MM.1S (cell line): ENCODE measurements around the gene OAF.

Experiments
- DNase-seq: peaks from one replicate; pipeline ENCODE4 v3.0.0-alpha.2; 2015
- H2AFZ ChIP-seq: fragments of 300-600 bp; sonication (generic); 2 replicates; pipeline ENCODE4 v1.6.0; 2016; ENCODE audit warnings: antibody characterized with exemption, low read length
- H3F3A ChIP-seq: fragments of 300-600 bp; sonication (generic); 2 replicates; pipeline ENCODE4 v1.6.1; 2016; ENCODE audit warnings: mild to moderate bottlenecking, antibody characterized with exemption, low read length, moderate library complexity, mixed read lengths; ENCODE audit not compliant: insufficient read depth
- H3K27ac ChIP-seq: fragments of 300-600 bp; sonication (generic); 2 replicates; pipeline ENCODE4 v1.5.1; 2016; ENCODE audit warnings: mild to moderate bottlenecking, low read length
- H3K27me3 ChIP-seq: fragments of 300-600 bp; sonication (generic); replicated peaks from 2 replicates; pipeline ENCODE4 v1.6.0; 2016; ENCODE audit warnings: low read length; ENCODE audit not compliant: insufficient read depth
- H3K36me3 ChIP-seq: fragments of 300-600 bp; sonication (generic); replicated peaks from 2 replicates; pipeline ENCODE4 v1.6.1; 2016; ENCODE audit warnings: mild to moderate bottlenecking, low read length, mixed read lengths; ENCODE audit not compliant: insufficient read depth
- H3K4me1 ChIP-seq: fragments of 300-600 bp; sonication (generic); 2 replicates; pipeline ENCODE4 v1.6.1; 2016; ENCODE audit warnings: low read length, mixed read lengths
- H3K4me2 ChIP-seq: fragments of 300-600 bp; sonication (generic); 2 replicates; pipeline ENCODE4 v1.6.0; 2016; ENCODE audit warnings: low read depth, low read length
- H3K4me3 ChIP-seq: fragments of 300-600 bp; sonication (generic); 2 replicates; pipeline ENCODE4 v1.5.1; 2016; ENCODE audit warnings: low read length, mixed read lengths
- H3K79me2 ChIP-seq: fragments of 300-600 bp; sonication (generic); 2 replicates; pipeline ENCODE4 v1.6.1; 2016; ENCODE audit warnings: mixed run types, low read length, mixed read lengths
- H3K9ac ChIP-seq: fragments of 300-600 bp; sonication (generic); 2 replicates; pipeline ENCODE4 v1.6.1; 2016; ENCODE audit warnings: low read length, mixed read lengths
- H3K9me2 ChIP-seq: fragments of 300-600 bp; sonication (generic); replicated peaks from 2 replicates; pipeline ENCODE4 v1.6.1; 2016; ENCODE audit warnings: mild to moderate bottlenecking, low read length, mixed read lengths; ENCODE audit not compliant: insufficient read depth
- H3K9me3 ChIP-seq: fragments of 300-600 bp; sonication (generic); replicated peaks from 2 replicates; pipeline ENCODE4 v1.6.1; 2016; ENCODE audit warnings: mild to moderate bottlenecking, low read length, mixed read lengths; ENCODE audit not compliant: insufficient read depth
- H4K20me1 ChIP-seq: fragments of 300-600 bp; sonication (generic); 2 replicates; pipeline ENCODE4 v1.6.1; 2016; ENCODE audit warnings: mild to moderate bottlenecking, low read length, moderate library complexity, mixed read lengths; ENCODE audit not compliant: insufficient read depth
- CTCF ChIP-seq: fragments of 300-600 bp; sonication (generic); IDR thresholded peaks from 2 replicates; pipeline ENCODE4 v1.5.1; 2016; ENCODE audit warnings: antibody characterized with exemption, low read length, mixed read lengths
- EZH2 ChIP-seq: fragments of 300-600 bp; sonication (generic); optimal IDR thresholded peaks from 2 replicates; pipeline ENCODE3; 2017; ENCODE audit warnings: low read depth, mild to moderate bottlenecking, antibody characterized with exemption, low read length, mixed read lengths
- EZH2phosphoT487 ChIP-seq: fragments of 300-600 bp; sonication (generic); IDR thresholded peaks from 2 replicates; pipeline ENCODE4 v1.6.1; 2018; ENCODE audit warnings: antibody characterized with exemption, low read length

Gene OAF

GRCh38 chr11:120256178-120256577, 45.3 kb downstream of the OAF start:
- H3K27me3 ChIP-seq: peaks cover 8% of the 10 kb centered on the region; the same call in 1 of the 2 replicates
- H3K9me2 ChIP-seq: no peaks in the 10 kb centered on the region
- no peak overlapping the region for H3K27ac ChIP-seq
- no peak overlapping the region for H3K4me2 ChIP-seq
- no peaks in the 10 kb centered on the region for H3K4me1 ChIP-seq
- no peak overlapping the region for H3K4me3 ChIP-seq
- no peaks in the 10 kb centered on the region for H3K79me2 ChIP-seq
- H3K9ac ChIP-seq: no peak overlapping the region
- no peak for DNase-seq
- H3K9me3 ChIP-seq: no peaks in the 10 kb centered on the region
- no peaks in the 10 kb centered on the region for H3F3A ChIP-seq
- TF ChIP-seq CTCF: no peak
- TF ChIP-seq EZH2: no peak
- no peak for TF ChIP-seq EZH2phosphoT487
- no peak overlapping the region for H2AFZ ChIP-seq
- no peaks in the 10 kb centered on the region for H4K20me1 ChIP-seq
- H3K36me3 ChIP-seq: no peaks in the 10 kb centered on the region

- DNase-seq: no peak
- Histone ChIP-seq H4K20me1 (no peaks in the 10 kb centered on the region), H3K36me3 (no peaks in the 10 kb centered on the region), H3K27ac (no peak overlapping the region), H3K4me3 (no peak overlapping the region), H3K27me3 (peaks cover 8% of the 10 kb centered on the region; the same call in 1 of the 2 replicates), H3F3A (no peaks in the 10 kb centered on the region), H3K4me2 (no peak overlapping the region), H3K4me1 (no peaks in the 10 kb centered on the region), H2AFZ (no peak overlapping the region), H3K9me2 (no peaks in the 10 kb centered on the region), H3K79me2 (no peaks in the 10 kb centered on the region), H3K9ac (no peak overlapping the region), H3K9me3 (no peaks in the 10 kb centered on the region)
- no peak for TF ChIP-seq EZH2
- no peak for TF ChIP-seq CTCF
- TF ChIP-seq EZH2phosphoT487: no peak
Observed at GRCh38 chr11:120256779-120257178, 45.9 kb downstream of the OAF start.

- DNase-seq: no peak
- no peaks in the 10 kb centered on the region for H3K4me1 ChIP-seq
- H3K27ac ChIP-seq: no peak overlapping the region
- no peaks in the 10 kb centered on the region for H3F3A ChIP-seq
- no peak for TF ChIP-seq CTCF
- H3K4me3 ChIP-seq: no peak overlapping the region
- H3K9me2 ChIP-seq: no peaks in the 10 kb centered on the region
- no peaks in the 10 kb centered on the region for H4K20me1 ChIP-seq
- H3K27me3 ChIP-seq: peaks cover 8% of the 10 kb centered on the region; the same call in 1 of the 2 replicates
- H3K4me2 ChIP-seq: no peak overlapping the region
- no peaks in the 10 kb centered on the region for H3K9me3 ChIP-seq
- no peaks in the 10 kb centered on the region for H3K36me3 ChIP-seq
- no peaks in the 10 kb centered on the region for H3K79me2 ChIP-seq
- H3K9ac ChIP-seq: no peak overlapping the region
- no peak overlapping the region for H2AFZ ChIP-seq
Observed at GRCh38 chr11:120257346-120257745, 46.5 kb downstream of the OAF start.

GRCh38 chr11:120258661-120259060, 47.8 kb downstream of the OAF start:
- H4K20me1 ChIP-seq: no peaks in the 10 kb centered on the region
- H3F3A ChIP-seq: no peaks in the 10 kb centered on the region
- no peak overlapping the region for H3K9ac ChIP-seq
- no peak overlapping the region for H3K27ac ChIP-seq
- no peaks in the 10 kb centered on the region for H3K9me2 ChIP-seq
- H3K79me2 ChIP-seq: no peaks in the 10 kb centered on the region
- no peak overlapping the region for H3K4me3 ChIP-seq
- no peaks in the 10 kb centered on the region for H3K4me1 ChIP-seq
- H3K9me3 ChIP-seq: no peaks in the 10 kb centered on the region
- no peaks in the 10 kb centered on the region for H3K36me3 ChIP-seq
- peaks cover 8% of the 10 kb centered on the region; the same call in 1 of the 2 replicates for H3K27me3 ChIP-seq
- no peak for TF ChIP-seq CTCF
- no peak overlapping the region for H3K4me2 ChIP-seq
- no peak for DNase-seq
- no peak overlapping the region for H2AFZ ChIP-seq
